Ishikawa (cell line): ENCODE data around the gene ASAP2.

ENCODE experiments used
- CEBPB ChIP-seq: IDR thresholded peaks from 2 replicates; pipeline ENCODE4 v1.6.1; 2012
- CREB1 ChIP-seq: IDR thresholded peaks from 2 replicates; pipeline ENCODE4 v1.6.1; 2012; ENCODE audit warnings: low read depth
- EP300 ChIP-seq: IDR thresholded peaks from 2 replicates; pipeline ENCODE4 v1.6.1; 2012; ENCODE audit warnings: borderline replicate concordance
- TAF1 ChIP-seq: IDR thresholded peaks from 2 replicates; pipeline ENCODE4 v1.6.1; 2012; ENCODE audit warnings: low read depth, mild to moderate bottlenecking
- YY1 ChIP-seq: IDR thresholded peaks from 2 replicates; pipeline ENCODE4 v1.6.1; 2012; ENCODE audit warnings: low read depth
- TF ChIP-seq, protein P1 (sequence below): IDR thresholded peaks from 2 replicates; pipeline ENCODE4 v1.6.1; 2012

DNA sequence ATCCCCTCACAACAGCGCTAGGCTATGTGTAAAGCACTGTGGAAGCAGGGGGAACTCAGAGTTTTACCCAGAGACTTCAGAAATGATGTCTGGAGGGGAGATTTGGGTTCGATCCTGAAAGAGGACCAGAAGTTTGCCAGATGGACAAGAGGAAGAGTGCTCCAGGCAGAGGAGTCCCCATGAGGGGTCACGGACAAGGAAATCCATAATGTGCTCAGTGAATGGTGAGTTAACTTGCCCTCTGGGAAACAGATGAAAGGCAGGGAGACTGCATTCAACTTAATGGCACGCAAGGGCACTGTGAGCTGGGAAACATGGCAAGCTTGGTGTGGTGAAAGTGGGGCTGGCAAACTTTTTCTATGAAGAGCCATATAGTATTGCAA, 6.0 kb upstream of the ASAP2 start:
- TF ChIP-seq CEBPB (no peak), EP300 (no peak), TAF1 (no peak), CREB1 (no peak), YY1 (no peak)
- TF ChIP-seq, protein P1, sequence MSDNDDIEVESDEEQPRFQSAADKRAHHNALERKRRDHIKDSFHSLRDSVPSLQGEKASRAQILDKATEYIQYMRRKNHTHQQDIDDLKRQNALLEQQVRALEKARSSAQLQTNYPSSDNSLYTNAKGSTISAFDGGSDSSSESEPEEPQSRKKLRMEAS = no peak
